ENCODE measurements around the gene DPP9.
A peak's percentile ranks its signal among the peaks of the same experiment; 100 is the strongest.
"Not testable (repeated sequence)": the region's sequence is repeated elsewhere in the genome, so short reads cannot be mapped to it uniquely, and the experiment has no call there.

Gene DPP9

DNA sequence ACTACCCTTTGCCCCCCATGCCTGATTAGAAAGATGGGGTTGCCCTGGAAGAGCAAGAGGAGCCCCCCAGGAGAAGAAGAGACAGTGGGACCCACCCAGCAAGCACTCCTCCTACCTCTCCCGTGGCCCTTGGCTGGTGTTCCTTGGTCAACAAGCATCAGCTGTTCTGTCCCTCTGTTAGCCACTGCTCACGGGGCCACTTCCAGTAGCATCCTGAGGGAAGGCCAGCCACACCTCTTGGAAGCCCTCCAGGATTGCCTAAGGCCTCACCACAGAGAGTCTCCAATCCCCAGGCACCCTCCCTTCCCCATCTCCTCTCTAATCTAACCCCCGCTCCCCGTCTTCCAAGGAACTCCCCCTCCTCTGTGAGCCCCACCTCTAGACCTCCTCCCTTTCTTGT, 15.1 kb upstream of the DPP9 start:
- no peak for DNase-seq (ENCODE audit: low read depth)

- no peak for DNase-seq (ENCODE audit: low read depth)
Measured at GRCh38 chr19:4737955-4738600, 14.4 kb upstream of the DPP9 start.

DNA sequence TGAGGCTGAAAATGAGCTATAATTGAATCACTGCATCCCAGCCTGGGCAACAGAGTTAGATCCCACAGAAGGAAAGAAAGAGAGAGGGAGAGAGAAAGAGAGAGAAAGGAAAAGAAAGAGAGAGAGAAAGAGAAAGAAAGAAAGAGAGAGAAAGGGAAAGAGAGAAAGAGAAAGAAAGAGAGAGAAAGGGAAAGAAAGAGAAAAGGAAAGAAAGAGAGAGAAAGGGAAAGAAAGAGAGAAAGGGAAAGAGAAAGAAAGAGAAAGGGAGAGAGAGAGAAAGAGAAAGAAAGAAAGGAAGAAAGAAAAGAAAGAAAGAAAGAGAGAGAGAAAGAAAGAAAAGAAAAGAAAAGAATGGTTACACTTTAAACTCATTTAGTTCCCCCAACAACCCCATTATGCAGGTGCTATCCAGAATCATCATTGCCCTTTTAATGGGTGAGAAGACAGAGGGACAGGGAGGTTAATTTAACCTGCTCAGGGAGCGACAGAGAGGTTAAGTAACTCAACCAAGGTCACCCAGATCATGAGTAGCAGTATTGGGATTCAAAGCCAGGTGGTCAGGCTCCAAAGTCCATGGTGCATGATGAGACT, 10.2 kb upstream of the DPP9 start:
- no peak for DNase-seq (ENCODE audit: low read depth)

GRCh38 chr19:4732680-4733114, 9.1 kb upstream of the DPP9 start:
- peak; percentile 39 for DNase-seq (ENCODE audit: low read depth)

DNA sequence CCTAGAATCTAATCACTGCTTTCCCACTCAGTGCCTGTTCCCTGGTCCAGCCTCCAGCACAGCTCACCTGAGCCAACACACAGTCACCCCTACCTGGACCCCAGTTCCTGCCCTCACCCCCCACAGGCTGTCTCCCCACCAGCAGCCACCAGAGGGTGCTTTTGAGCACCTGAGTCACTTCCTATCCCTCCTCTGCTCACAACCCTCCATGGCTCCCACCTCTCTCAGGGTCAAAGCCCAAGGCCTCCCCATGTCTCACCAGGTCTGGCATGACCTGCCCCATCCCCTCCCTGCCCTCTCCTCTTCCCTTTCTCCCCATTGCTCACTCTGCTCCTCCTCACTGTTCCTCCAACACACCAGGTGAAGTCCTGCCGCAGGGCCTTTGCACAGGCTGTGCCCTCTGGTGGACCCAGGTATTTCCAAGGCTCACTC, 7.1 kb upstream of the DPP9 start:
- DNase-seq (ENCODE audit: low read depth): no peak

- DNase-seq (ENCODE audit: low read depth): no peak
Measured at GRCh38 chr19:4728871-4729270, 5.2 kb upstream of the DPP9 start.

GRCh38 chr19:4722671-4723594, 709 bp downstream of the DPP9 start:
- peak; percentile 85 for DNase-seq (ENCODE audit: low read depth)

DNA sequence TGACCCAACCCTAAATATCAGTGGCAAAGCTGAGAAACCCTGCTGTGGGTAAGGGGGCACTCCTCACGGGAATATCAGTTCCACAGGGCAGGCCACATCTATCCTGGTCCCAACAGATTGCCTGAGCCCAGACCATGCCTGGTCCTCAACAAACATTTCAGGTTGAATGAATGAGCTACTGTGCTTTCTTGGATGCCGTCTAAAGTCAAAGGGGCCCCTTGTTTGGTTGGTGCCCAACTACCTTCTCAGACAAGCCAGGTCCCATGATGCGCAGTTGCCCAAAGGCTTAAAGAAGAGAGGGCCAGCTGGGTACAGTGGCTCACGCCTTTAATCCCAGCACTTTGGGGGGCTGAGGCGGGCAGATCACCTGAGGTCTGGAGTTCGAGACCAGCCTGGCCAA, 2.4 kb downstream of the DPP9 start:
- DNase-seq (ENCODE audit: low read depth): no peak

DNA sequence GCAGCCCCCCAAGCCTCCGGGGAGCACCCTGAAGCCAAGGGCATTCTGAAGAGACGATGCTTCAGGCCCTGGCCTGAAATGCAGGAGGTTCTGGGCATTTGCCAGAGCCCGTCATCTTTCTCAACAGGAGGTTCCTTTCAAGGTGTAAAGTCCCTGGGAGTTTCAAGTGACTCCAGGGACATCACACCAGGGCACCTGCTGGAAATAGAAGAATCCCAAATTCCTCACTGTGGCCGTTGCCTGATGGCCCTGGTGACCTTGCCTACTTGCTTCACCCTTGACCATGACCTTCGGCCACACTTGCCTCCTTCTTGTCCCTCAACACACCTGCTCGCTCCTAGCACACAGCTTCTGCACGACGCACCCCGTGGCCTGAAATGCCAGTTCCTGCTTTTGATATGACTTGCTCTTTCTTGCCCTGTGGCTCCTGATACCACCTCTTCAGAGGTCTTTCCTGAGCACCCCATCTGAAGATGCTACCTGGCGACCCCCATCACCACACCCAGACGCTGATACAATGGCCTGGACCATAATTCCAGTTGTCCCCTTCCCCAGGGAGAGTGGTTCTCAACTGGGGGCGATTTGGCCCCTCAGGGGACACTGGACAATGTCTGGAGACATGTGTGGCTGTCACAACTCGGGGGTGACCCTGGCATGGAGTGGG, 3.5 kb downstream of the DPP9 start:
- DNase-seq (ENCODE audit: low read depth): no peak

DNA sequence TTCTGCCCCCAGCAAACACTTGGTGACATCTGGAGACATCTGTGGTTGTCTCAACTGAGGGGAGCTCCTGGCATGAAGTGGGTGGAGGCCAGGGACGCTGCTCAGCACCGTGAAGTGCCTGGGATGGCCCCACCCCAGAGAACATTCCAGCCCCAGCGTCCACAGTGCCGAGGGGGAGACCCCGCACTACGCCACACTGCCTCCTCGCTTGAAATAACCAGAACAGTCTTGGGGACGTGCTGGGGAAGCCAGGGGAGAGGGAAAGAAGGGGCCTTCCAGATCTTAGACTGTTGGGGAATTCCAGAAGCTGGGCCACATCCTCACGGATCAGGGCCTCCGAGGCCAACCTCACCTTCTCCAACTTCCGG, 4.2 kb downstream of the DPP9 start:
- no peak for DNase-seq (ENCODE audit: low read depth)

DNA sequence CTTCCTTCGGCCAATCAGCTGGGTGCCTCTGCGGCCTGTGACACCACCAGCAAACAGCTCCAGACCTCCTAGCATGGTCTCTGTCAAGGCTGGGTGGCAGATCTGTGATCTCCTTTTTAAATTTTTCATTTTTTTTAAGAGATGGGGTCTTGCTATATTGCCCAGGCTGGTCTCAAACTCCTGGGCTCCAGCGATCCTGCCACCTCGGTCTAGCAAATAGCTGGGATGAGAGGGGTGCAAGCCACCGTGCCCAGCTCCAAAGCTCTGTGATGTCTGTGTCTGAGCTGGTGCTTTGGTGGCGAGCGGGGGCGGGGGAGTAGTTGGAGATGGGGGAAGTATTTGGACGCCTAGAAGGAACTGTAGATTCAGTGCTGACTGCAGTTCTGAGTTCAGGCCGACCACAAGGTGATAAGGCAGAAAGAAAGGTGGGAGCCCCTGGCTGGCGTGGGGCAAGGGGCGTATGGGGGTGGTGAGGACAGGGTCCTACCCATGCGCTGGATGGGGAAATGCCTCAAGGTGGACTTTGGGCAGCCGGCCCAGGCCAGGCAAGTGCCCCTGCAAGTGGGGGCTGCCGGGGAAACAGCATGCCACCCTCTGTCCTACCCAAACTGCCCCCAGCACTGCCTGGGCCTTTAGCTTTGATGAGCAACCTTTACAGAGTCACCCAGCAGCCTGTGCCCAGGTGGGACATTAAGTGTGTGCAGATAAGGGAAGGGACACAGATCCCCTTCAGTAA, 5.5 kb downstream of the DPP9 start:
- no peak for DNase-seq (ENCODE audit: low read depth)

DNA sequence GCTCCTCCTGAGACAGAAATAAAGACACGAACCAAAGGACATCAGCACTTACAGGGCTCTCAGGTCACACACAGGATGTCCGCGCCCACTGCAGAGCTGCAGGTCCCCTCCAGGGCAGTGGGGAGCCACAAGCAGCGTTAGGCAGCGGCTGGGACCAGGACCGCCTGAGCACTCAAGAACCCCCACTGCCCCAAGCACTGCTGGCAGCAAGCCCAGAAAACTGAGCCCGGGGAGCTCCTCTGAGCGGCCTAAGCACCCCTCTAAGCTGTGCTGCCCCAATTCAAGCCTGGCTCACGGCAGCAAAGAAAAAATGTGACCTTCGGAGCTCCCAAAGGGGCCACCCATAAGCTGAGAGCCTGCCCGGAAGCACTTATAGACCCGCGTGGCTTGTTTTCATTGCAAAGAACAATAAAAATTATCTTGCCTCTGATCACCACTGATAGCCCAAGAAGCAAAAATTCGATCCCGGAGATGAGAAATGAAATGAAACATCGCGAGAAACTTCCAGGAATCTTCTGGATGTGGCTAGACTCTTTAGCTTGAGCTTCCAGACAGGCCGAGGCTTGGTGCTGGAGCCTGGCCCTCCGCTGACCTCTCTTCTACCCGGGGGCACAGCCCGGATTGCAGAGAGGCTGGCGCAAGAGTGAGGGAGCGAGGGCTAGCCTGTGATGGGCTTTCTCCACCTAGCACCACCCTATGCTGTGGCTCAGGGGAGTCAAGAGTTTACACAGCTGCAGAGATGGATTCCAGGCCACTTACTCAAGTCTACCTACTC, 6.3 kb downstream of the DPP9 start:
- DNase-seq (ENCODE audit: low read depth): no peak

DNA sequence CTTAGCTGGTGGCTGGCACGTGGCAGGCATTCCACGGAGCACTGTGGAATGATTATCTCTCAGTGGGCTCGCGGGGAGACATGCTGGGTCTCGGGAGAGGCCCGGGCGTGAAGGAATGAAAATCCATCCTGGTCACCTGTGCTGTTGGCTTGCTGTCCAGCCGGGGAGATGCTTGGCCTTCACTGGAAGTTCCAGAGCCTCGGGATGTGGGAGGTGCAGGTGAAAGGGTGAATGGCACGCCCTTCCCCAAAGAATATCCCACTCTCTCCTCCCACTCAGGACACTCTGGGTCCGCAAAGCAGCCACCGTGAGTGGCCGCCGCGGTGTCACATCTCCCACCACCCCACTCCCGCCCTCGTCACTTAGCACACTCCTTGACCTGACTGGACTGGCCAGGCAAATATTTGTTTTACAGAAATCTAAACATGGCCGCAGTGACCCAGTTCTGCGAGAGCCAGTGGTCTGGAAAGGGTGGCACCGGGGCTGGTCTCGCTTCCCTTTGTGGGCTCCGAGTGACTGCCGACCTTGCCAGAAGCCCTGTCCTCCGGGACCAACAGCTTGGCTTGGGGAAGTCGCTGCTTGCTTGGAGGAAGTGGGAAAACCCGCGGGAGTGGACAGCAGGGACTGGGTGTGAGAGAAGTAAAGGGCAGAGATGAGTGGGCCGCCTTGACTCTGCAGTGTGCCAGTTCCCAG, 8.0 kb downstream of the DPP9 start:
- DNase-seq (ENCODE audit: low read depth): no peak

GRCh38 chr19:4715178-4715528, 8.5 kb downstream of the DPP9 start:
- not testable (repeated sequence) for DNase-seq (ENCODE audit: low read depth)

- DNase-seq (ENCODE audit: low read depth): no peak
Measured at GRCh38 chr19:4714016-4714415, 9.6 kb downstream of the DPP9 start.

- peak; percentile 91 for DNase-seq (ENCODE audit: low read depth)
Measured at GRCh38 chr19:4713384-4713951, 10.2 kb downstream of the DPP9 start.

GRCh38 chr19:4712771-4713170, 10.9 kb downstream of the DPP9 start:
- DNase-seq (ENCODE audit: low read depth): no peak

DNA sequence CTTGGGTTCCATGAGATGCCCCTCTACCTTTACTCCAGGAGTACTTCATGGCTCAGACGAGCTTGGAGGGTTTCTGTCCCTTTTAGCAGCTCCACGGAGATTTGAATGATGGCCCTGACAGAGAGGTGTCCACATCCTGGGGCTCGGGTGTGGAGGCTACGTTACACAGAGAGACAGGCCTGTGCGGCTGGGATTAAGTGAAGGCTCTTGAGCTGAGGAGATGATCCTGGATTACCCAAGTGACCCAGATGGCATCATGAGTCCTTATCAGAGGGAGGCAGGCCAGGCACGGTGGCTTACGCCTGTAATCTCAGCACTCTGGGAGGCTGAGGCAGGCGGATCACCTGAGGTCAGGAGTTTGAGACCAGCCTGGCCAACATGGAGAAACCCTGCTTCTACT, 12.4 kb downstream of the DPP9 start:
- DNase-seq (ENCODE audit: low read depth): no peak

DNA sequence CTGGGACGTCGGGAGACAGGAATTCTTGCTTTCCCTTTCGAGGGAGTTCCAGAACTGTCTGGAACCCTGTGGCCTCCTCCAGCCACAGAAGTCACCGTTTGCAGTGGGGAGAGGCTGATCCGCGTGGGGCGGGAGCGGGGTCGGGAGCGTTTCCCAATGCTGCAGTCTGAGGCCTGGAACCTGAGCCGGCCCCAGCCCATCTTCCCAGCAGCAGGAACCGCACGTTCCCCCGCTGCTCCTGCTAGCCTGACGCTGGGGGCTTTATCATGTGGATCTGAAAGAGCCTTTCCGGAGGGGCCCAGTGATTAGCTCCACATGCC, 13.4 kb downstream of the DPP9 start:
- DNase-seq (ENCODE audit: low read depth): no peak
